Measurements from ENCODE around the gene PTCD1.

Gene PTCD1

GRCh38 chr7:99408379-99409191, 30.0 kb downstream of the PTCD1 start, which contains the start of the genes BUD31 and PDAP1:
TSS of gene BUD31 (plus strand) at chr7:99408969. CDS start at chr7:99411093, 2,124 bp downstream.
TSS of gene PDAP1 (minus strand) at chr7:99408597. CDS start at chr7:99408548, 49 bp downstream.
- peak; percentile 91 for DNase-seq

GRCh38 chr7:99407872-99408378, 30.7 kb downstream of the PTCD1 start:
- DNase-seq, result peak; percentile 39

- DNase-seq, result no peak
These were observed 32.0 kb downstream of the PTCD1 start for GRCh38 chr7:99406557-99406956.

- DNase-seq, result no peak
These were observed 33.6 kb downstream of the PTCD1 start for GRCh38 chr7:99404977-99405320.

- no peak for DNase-seq
These were observed 34.2 kb downstream of the PTCD1 start for GRCh38 chr7:99404235-99404976.

- no peak for DNase-seq
These were observed 34.8 kb downstream of the PTCD1 start for GRCh38 chr7:99403764-99404163.

GRCh38 chr7:99402854-99403253, 35.7 kb downstream of the PTCD1 start:
- no peak for DNase-seq

- no peak for DNase-seq
These were observed 39.0 kb downstream of the PTCD1 start for GRCh38 chr7:99399597-99399996.

- no peak for DNase-seq
These were observed 39.6 kb downstream of the PTCD1 start for GRCh38 chr7:99398891-99399445.

- DNase-seq, result no peak
These were observed 41.2 kb downstream of the PTCD1 start for GRCh38 chr7:99397297-99397983.

GRCh38 chr7:99396418-99397296, 41.9 kb downstream of the PTCD1 start:
- DNase-seq, result no peak

- DNase-seq, result no peak
These were observed 42.8 kb downstream of the PTCD1 start for GRCh38 chr7:99395616-99396327.

- no peak for DNase-seq
These were observed 44.5 kb downstream of the PTCD1 start for GRCh38 chr7:99394188-99394502.

- no peak for DNase-seq
These were observed 45.0 kb downstream of the PTCD1 start for GRCh38 chr7:99393355-99394187.

GRCh38 chr7:99392659-99393354, 45.8 kb downstream of the PTCD1 start:
- DNase-seq, result peak; percentile 90

- DNase-seq, result no peak
These were observed 46.6 kb downstream of the PTCD1 start for GRCh38 chr7:99392046-99392445.

GRCh38 chr7:99390941-99391602, 47.5 kb downstream of the PTCD1 start:
- DNase-seq, result no peak

- DNase-seq, result no peak
These were observed 48.8 kb downstream of the PTCD1 start for GRCh38 chr7:99389772-99390171.

GRCh38 chr7:99387912-99388311, 50.7 kb downstream of the PTCD1 start:
- no peak for DNase-seq

Measured in CD4-positive, alpha-beta T cell treated with Interleukin-17A for 4 hours (primary cell).